H1 (cell line): ENCODE measurements around the gene ALG3. TPM values are rescaled to one million over a fixed set of nuclear protein-coding genes. Genes with fewer than 3 reads are reported as not detected.
A peak's percentile ranks its signal among the peaks of the same experiment; 100 is the strongest.

Source experiments
- CTCF ChIA-PET: fragments of 300-600 bp; sonication (Branson Sonifier 250); formaldehyde crosslinking; loops from one replicate; lab custom pipeline; 2021; ENCODE audit not compliant: partially characterized antibody; lab: Charles Lee
- POLR2A ChIA-PET: fragments of 300-600 bp; sonication (Branson Sonifier 250); formaldehyde crosslinking; loops from one replicate; lab custom pipeline; 2021; ENCODE audit warnings: inconsistent platforms; ENCODE audit not compliant: partially characterized antibody; lab: Charles Lee
- DNase-seq, 2 experiments: peaks; one replicate each; pipeline versions ENCODE4 v3.0.0 to v3.0.0-alpha.2; 2010 to 2022; ENCODE audit warnings: low spot score in 2 of 2, low read depth in 1 of 2, mixed read lengths in 1 of 2
- FAIRE-seq: peaks from 2 replicates; lab custom pipeline; 2011; peaks lifted over from hg19 to GRCh38; lab: Jason Lieb, UNC
- H2AFZ ChIP-seq: 2 replicates; pipeline ENCODE4 v1.8.1; 2012; ENCODE audit warnings: low read length, inconsistent platforms
- H2AK5ac ChIP-seq: 2 replicates; pipeline ENCODE4 v1.6.1; 2013; ENCODE audit warnings: low read depth, low read length
- H2BK120ac ChIP-seq: replicated peaks from 2 replicates; pipeline ENCODE3; 2013; ENCODE audit warnings: low read depth, low read length, inconsistent platforms
- H2BK12ac ChIP-seq: 2 replicates; pipeline ENCODE4 v1.6.1; 2013; ENCODE audit warnings: low read depth, low read length
- H2BK15ac ChIP-seq: 2 replicates; pipeline ENCODE4 v1.6.1; 2013; ENCODE audit warnings: low read length
- H2BK20ac ChIP-seq: 2 replicates; pipeline ENCODE4 v1.6.1; 2013; ENCODE audit warnings: low read length
- H2BK5ac ChIP-seq: 2 replicates; pipeline ENCODE4 v1.6.1; 2013; ENCODE audit warnings: low read depth, low read length
- H3K14ac ChIP-seq: 2 replicates; pipeline ENCODE4 v1.6.1; 2013; ENCODE audit warnings: inconsistent platforms; ENCODE audit not compliant: insufficient read length
- H3K18ac ChIP-seq: 2 replicates; pipeline ENCODE4 v1.6.1; 2013; ENCODE audit warnings: low read length; ENCODE audit errors: extremely low read depth
- H3K23ac ChIP-seq: 2 replicates; pipeline ENCODE4 v1.6.1; 2013; ENCODE audit warnings: inconsistent platforms; ENCODE audit not compliant: insufficient read length
- H3K23me2 ChIP-seq: 2 replicates; pipeline ENCODE4 v1.6.1; 2013; ENCODE audit warnings: low read depth, low read length
- H3K27ac ChIP-seq: 2 replicates; pipeline ENCODE4 v1.6.1; 2011; ENCODE audit warnings: low read depth, low read length, inconsistent platforms
- H3K27me3 ChIP-seq, 4 experiments: replicated peaks in 1 of 4; 1 replicate in 1 of 4; 2 replicates in 3 of 4; pipeline versions ENCODE4 v1.6.1 to v1.8.1; 2011 to 2013; ENCODE audit warnings: low read length in 3 of 4, mild to moderate bottlenecking in 3 of 4, inconsistent platforms in 2 of 4, mixed read lengths in 2 of 4, moderate library complexity in 1 of 4; ENCODE audit not compliant: control insufficient read depth in 3 of 4, insufficient read depth in 3 of 4; ENCODE audit errors: extremely low read depth in 1 of 4
- H3K36me3 ChIP-seq, 4 experiments: 2 replicates each; pipeline versions ENCODE4 v1.6.1 to v1.8.1; 2011 to 2013; ENCODE audit warnings: mild to moderate bottlenecking in 4 of 4, low read length in 3 of 4, moderate library complexity in 2 of 4, control low read depth in 1 of 4, inconsistent platforms in 1 of 4; ENCODE audit not compliant: insufficient read depth in 4 of 4, control insufficient read depth in 2 of 4
- H3K4ac ChIP-seq: replicated peaks from 2 replicates; pipeline ENCODE3; 2013; ENCODE audit warnings: low read length, low read depth, mixed read lengths, inconsistent platforms; ENCODE audit not compliant: insufficient read length
- H3K4me1 ChIP-seq, 4 experiments: replicated peaks in 1 of 4; 1 replicate in 1 of 4; 2 replicates in 3 of 4; pipeline versions ENCODE4 v1.6.1 to v1.8.1; 2011 to 2013; ENCODE audit warnings: low read length in 3 of 4, inconsistent platforms in 2 of 4, mixed read lengths in 1 of 4; ENCODE audit not compliant: insufficient read depth in 4 of 4, control insufficient read depth in 3 of 4
- H3K4me2 ChIP-seq, 2 experiments: 2 replicates each; pipeline versions ENCODE4 v1.6.1 to v1.8.1; 2011 to 2013; ENCODE audit warnings: low read depth in 2 of 2, low read length in 2 of 2, control low read depth in 1 of 2, inconsistent platforms in 1 of 2, mild to moderate bottlenecking in 1 of 2; ENCODE audit not compliant: insufficient read depth in 1 of 2
- H3K4me3 ChIP-seq, 4 experiments: fragments of 200-600, 300-600 bp in 1 of 4; sonication (generic), shearing (Covaris generic), sonication (Bioruptor Twin) in 1 of 4; 2 replicates each; pipeline versions ENCODE4 v1.5.1 to v1.8.1; 2011 to 2016; ENCODE audit warnings: low read length in 4 of 4, low read depth in 3 of 4, control low read depth in 2 of 4, inconsistent platforms in 2 of 4, mild to moderate bottlenecking in 2 of 4, mixed read lengths in 1 of 4, moderate library complexity in 1 of 4; ENCODE audit not compliant: insufficient read depth in 2 of 4; ENCODE audit errors: extremely low read depth in 1 of 4
- H3K56ac ChIP-seq: replicated peaks from 2 replicates; pipeline ENCODE3; 2013; ENCODE audit warnings: low read depth, mild to moderate bottlenecking, mixed read lengths, low read length, inconsistent platforms; ENCODE audit not compliant: insufficient read length
- H3K79me1 ChIP-seq: 2 replicates; pipeline ENCODE4 v1.6.1; 2013; ENCODE audit warnings: low read depth, low read length, control low read depth
- H3K79me2 ChIP-seq, 2 experiments: 2 replicates each; pipeline versions ENCODE4 v1.6.1 to v1.8.1; 2012 to 2013; ENCODE audit warnings: low read length in 2 of 2, mild to moderate bottlenecking in 2 of 2, inconsistent platforms in 1 of 2; ENCODE audit not compliant: insufficient read depth in 2 of 2, control insufficient read depth in 1 of 2
- H3K9ac ChIP-seq, 4 experiments: replicated peaks in 1 of 4; 1 replicate in 1 of 4; 2 replicates in 3 of 4; pipeline versions ENCODE4 v1.6.1 to v1.8.1; 2011 to 2013; ENCODE audit warnings: low read depth in 3 of 4, low read length in 3 of 4, control low read depth in 2 of 4, mild to moderate bottlenecking in 2 of 4, moderate library complexity in 2 of 4, inconsistent platforms in 1 of 4; ENCODE audit errors: extremely low read depth in 1 of 4
- H3K9me3 ChIP-seq, 2 experiments: 2 replicates each; pipeline versions ENCODE4 v1.6.1 to v1.8.1; 2012 to 2013; ENCODE audit warnings: mild to moderate bottlenecking in 2 of 2, moderate library complexity in 2 of 2, control low read depth in 1 of 2, inconsistent platforms in 1 of 2, low read depth in 1 of 2, low read length in 1 of 2, mixed read lengths in 1 of 2; ENCODE audit not compliant: insufficient read depth in 2 of 2
- H4K20me1 ChIP-seq, 2 experiments: replicated peaks in 1 of 2; 2 replicates each; pipeline versions ENCODE3 to v1.8.1; 2011 to 2013; ENCODE audit warnings: inconsistent platforms in 2 of 2, low read length in 2 of 2, mild to moderate bottlenecking in 1 of 2; ENCODE audit not compliant: insufficient read depth in 2 of 2, control insufficient read depth in 1 of 2
- H4K5ac ChIP-seq: 2 replicates; pipeline ENCODE4 v1.6.1; 2013; ENCODE audit warnings: low read length, low read depth, mixed read lengths, inconsistent platforms; ENCODE audit not compliant: insufficient read length
- H4K8ac ChIP-seq: 2 replicates; pipeline ENCODE4 v1.8.0; 2013; ENCODE audit warnings: mild to moderate bottlenecking, moderate library complexity, low read length, inconsistent platforms; ENCODE audit not compliant: insufficient read depth; ENCODE audit errors: extremely low read depth
- H4K91ac ChIP-seq: replicated peaks from 2 replicates; pipeline ENCODE3; 2013; ENCODE audit warnings: low read length, mixed read lengths, inconsistent platforms; ENCODE audit not compliant: insufficient read length
- CTBP2 ChIP-seq: IDR thresholded peaks from 2 replicates; pipeline ENCODE4 v1.7.0; 2011; ENCODE audit warnings: borderline replicate concordance, mild to moderate bottlenecking, moderate library complexity, mixed read lengths, low read length; ENCODE audit not compliant: insufficient read depth, insufficient read length
- SUZ12 ChIP-seq: fragments of 200-600 bp; sonication (generic); IDR thresholded peaks from 2 replicates; pipeline ENCODE4 v1.6.1; 2012; ENCODE audit warnings: mild to moderate bottlenecking, inconsistent platforms, low read length, moderate library complexity, mixed read lengths
- WGBS, 2 experiments: shearing (Covaris generic) in 1 of 2; methylation state at CpG; one replicate each; pipeline versions ENCODE4 v1.1.6 to v1.1.7; 2013 to 2015; ENCODE audit warnings: low lambda C conversion rate in 2 of 2, mixed read lengths in 2 of 2, inconsistent platforms in 1 of 2, low coverage in 1 of 2, missing lambda C conversion rate in 1 of 2; ENCODE audit not compliant: insufficient replicate concordance in 2 of 2, insufficient coverage in 1 of 2, insufficient read length in 1 of 2; ENCODE audit errors: extremely low coverage in 1 of 2, missing lambda C conversion rate in 1 of 2; 5-methylcytosine and 5-hydroxymethylcytosine counted together
- polyA plus RNA-seq, 7 experiments: library from polyadenylated mRNA; depleted of rRNA in 3 of 7; stranded (reverse) in 5 of 7; unstranded in 2 of 7; fragments of >200 nt in 5 of 7; fragments of 200-250 nt in 2 of 7; gene quantifications; 1 replicate in 5 of 7; 2 replicates in 1 of 7; 4 replicates in 1 of 7; pipeline versions ENCODE4 v1.2.1 to v1.2.3, GENCODE V29; 2011 to 2013; ENCODE audit warnings: missing spikeins in 2 of 7, mixed read lengths in 2 of 7
- total RNA-seq: library from RNA; stranded (reverse); fragmentation: NEBNext Ultra II Directional; extraction: Animal tissue kit (Norgen Biotek cat#: 25700); gene quantifications from 2 replicates; pipeline ENCODE4 v1.2.1, GENCODE V29; 2021
- TF ChIP-seq, protein P1 (sequence below): IDR thresholded peaks from 2 replicates; pipeline ENCODE4 v1.6.1; 2012; ENCODE audit warnings: inconsistent platforms

Gene ALG3
- total and polyA plus RNA-seq, 2 of the 8 experiments (the other 6 are each of a cell fraction or from before 2014, with no cell fraction given): 54.6 to 148 TPM

DNA sequence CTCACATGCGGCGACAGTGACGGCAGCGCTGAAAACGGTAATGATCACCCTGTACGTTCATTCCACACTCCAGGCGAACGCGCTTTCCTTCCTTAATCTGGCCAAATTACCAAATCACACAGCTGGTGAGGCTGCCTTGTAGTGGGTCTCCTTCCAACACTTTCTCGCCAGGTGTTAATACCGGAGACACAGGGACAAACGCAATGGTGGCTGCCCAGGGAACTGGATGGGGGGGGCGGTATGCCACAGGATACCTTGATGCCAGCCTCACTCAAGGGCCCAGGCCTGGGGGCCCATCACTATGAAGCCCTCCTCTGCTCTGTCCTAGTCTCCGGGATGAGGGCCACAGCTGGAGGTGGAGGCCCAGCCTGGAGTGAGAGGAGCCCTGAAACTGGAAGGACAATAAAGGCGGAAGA lies 14.0 kb upstream of the ALG3 start:
- peaks cover 0 to 17% (median 8%) of the 10 kb centered on the region in 4 experiments; a peak in 4 of 7 replicates for H3K4me1 ChIP-seq
- peak overlapping the region; percentile 89 to 100 for H3K4me2 ChIP-seq
- no peak overlapping the region for H4K91ac ChIP-seq
- H3K9me3 ChIP-seq: peaks cover 0 to 4% of the 10 kb centered on the region in 2 experiments; a peak in 1 of 4 replicates
- DNase-seq (no peak), FAIRE-seq (no peak)
- peak overlapping the region in 1 of 4 experiments; percentile 37; a peak in 1 of 7 replicates for H3K9ac ChIP-seq
- H3K79me2 ChIP-seq: no peaks in the 10 kb centered on the region
- no peaks in the 10 kb centered on the region for H3K79me1 ChIP-seq
- no peak overlapping the region for H4K8ac ChIP-seq
- peaks cover 22% of the 10 kb centered on the region for H3K23me2 ChIP-seq
- H4K20me1 ChIP-seq: peaks cover 13 to 14% of the 10 kb centered on the region in 2 experiments
- H3K18ac ChIP-seq: no peak overlapping the region
- no peak overlapping the region for H2BK12ac ChIP-seq
- peak overlapping the region; percentile 36 to 84 (median 74) for H3K4me3 ChIP-seq
- H2BK120ac ChIP-seq: no peak overlapping the region
- H3K14ac ChIP-seq: no peak overlapping the region
- 24% methylated on average over 15 of the region's 15 CpGs; no CpG with 5 or more reads in 1 of the 2 experiments for WGBS, 2 experiments
- no peak overlapping the region for H3K27ac ChIP-seq
- H3K27me3 ChIP-seq: peaks cover 7 to 50% (median 38%) of the 10 kb centered on the region in 4 experiments
- H3K4ac ChIP-seq: no peak overlapping the region
- TF ChIP-seq SUZ12: peak; percentile 55; the same call in 1 of the 2 replicates
- TF ChIP-seq, protein P1, sequence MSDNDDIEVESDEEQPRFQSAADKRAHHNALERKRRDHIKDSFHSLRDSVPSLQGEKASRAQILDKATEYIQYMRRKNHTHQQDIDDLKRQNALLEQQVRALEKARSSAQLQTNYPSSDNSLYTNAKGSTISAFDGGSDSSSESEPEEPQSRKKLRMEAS: peak; percentile 44; the same call in 1 of the 2 replicates
- TF ChIP-seq CTBP2: no peak
- no peak overlapping the region for H3K23ac ChIP-seq
- H4K5ac ChIP-seq: no peak overlapping the region
- no peak overlapping the region for H2AK5ac ChIP-seq
- H3K36me3 ChIP-seq: no peaks in the 10 kb centered on the region
- ChIA-PET POLR2A (interaction anchor here (2.3 to 3.1 kb wide), 2 partner anchors 21 to 22 kb away, joined by 8 to 9 read pairs; no protein-coding TSS in a partner anchor), CTCF (interaction anchor here (1.2 to 14.0 kb wide), 6 partner anchors 12 to 38 kb away, joined by 3 to 136 read pairs (median 12); partner anchors contain the start of genes EEF1AKMT4 and VWA5B2)
- no peak overlapping the region for H2BK20ac ChIP-seq
- no peak overlapping the region for H3K56ac ChIP-seq
- no peak overlapping the region for H2BK5ac ChIP-seq
- peak overlapping the region; percentile 64; the same call in 1 of the 2 replicates for H2AFZ ChIP-seq
- H2BK15ac ChIP-seq: 0 out of 2 replicates have a peak overlapping the region, but pooled peaks have one; percentile 31
